H9 (cell line): Measurements from ENCODE around the gene RELA. TPM values are rescaled to one million over a fixed set of nuclear protein-coding genes. Genes with fewer than 3 reads are reported as not detected.

Experiments used
- DNase-seq: peaks from one replicate; pipeline ENCODE4 v3.0.0-alpha.2; 2017
- H2AFZ ChIP-seq: one replicate; pipeline ENCODE4 v1.6.1; 2013; ENCODE audit warnings: mild to moderate bottlenecking, low read length, control low read depth, moderate library complexity
- H2AK5ac ChIP-seq: 2 replicates; pipeline ENCODE4 v1.6.1; 2013; ENCODE audit warnings: low read length, control low read depth, mixed read lengths; ENCODE audit not compliant: insufficient read length
- H2BK120ac ChIP-seq: one replicate; pipeline ENCODE4 v1.6.1; 2013; ENCODE audit warnings: low read depth, mild to moderate bottlenecking, low read length, control low read depth, inconsistent platforms; ENCODE audit not compliant: poor library complexity, severe bottlenecking
- H2BK12ac ChIP-seq: 2 replicates; pipeline ENCODE4 v1.6.1; 2013; ENCODE audit warnings: low read length, control low read depth, mixed read lengths, low read depth; ENCODE audit not compliant: insufficient read length
- H2BK15ac ChIP-seq: 2 replicates; pipeline ENCODE4 v1.6.1; 2013; ENCODE audit warnings: low read depth, low read length, control low read depth
- H2BK20ac ChIP-seq: one replicate; pipeline ENCODE4 v1.6.1; 2013; ENCODE audit warnings: low read depth, mild to moderate bottlenecking, low read length, control low read depth, inconsistent platforms; ENCODE audit not compliant: poor library complexity, severe bottlenecking
- H2BK5ac ChIP-seq: 2 replicates; pipeline ENCODE4 v1.6.1; 2013; ENCODE audit warnings: low read length, control low read depth, mixed read lengths; ENCODE audit not compliant: insufficient read length
- H3K14ac ChIP-seq: 2 replicates; pipeline ENCODE4 v1.6.1; 2013; ENCODE audit warnings: low read length, control low read depth; ENCODE audit not compliant: insufficient read depth
- H3K18ac ChIP-seq: 2 replicates; pipeline ENCODE4 v1.6.1; 2013; ENCODE audit warnings: low read depth, mild to moderate bottlenecking, mixed read lengths, low read length, control low read depth; ENCODE audit not compliant: insufficient read length
- H3K23ac ChIP-seq: 2 replicates; pipeline ENCODE4 v1.6.1; 2013; ENCODE audit warnings: low read length, control low read depth, mixed read lengths, low read depth; ENCODE audit not compliant: insufficient read length
- H3K23me2 ChIP-seq: 2 replicates; pipeline ENCODE4 v1.6.1; 2013; ENCODE audit warnings: low read depth, mild to moderate bottlenecking, mixed read lengths, low read length, control low read depth; ENCODE audit not compliant: insufficient read length, poor library complexity, severe bottlenecking
- H3K27ac ChIP-seq: 2 replicates; pipeline ENCODE4 v1.5.1; 2013; ENCODE audit warnings: low read length, control low read depth, mixed read lengths, low read depth; ENCODE audit not compliant: insufficient read length
- H3K27me3 ChIP-seq: 2 replicates; pipeline ENCODE4 v1.6.1; 2013; ENCODE audit warnings: low read length, control low read depth, inconsistent platforms; ENCODE audit not compliant: insufficient read depth
- H3K4ac ChIP-seq: 2 replicates; pipeline ENCODE4 v1.6.1; 2013; ENCODE audit warnings: low read depth, mild to moderate bottlenecking, control low read depth, inconsistent platforms, low read length, moderate library complexity
- H3K4me1 ChIP-seq: 2 replicates; pipeline ENCODE4 v1.6.1; 2013; ENCODE audit warnings: low read length, control low read depth, inconsistent platforms; ENCODE audit not compliant: insufficient read depth
- H3K4me2 ChIP-seq: 2 replicates; pipeline ENCODE4 v1.6.1; 2013; ENCODE audit warnings: low read length, control low read depth, mixed read lengths; ENCODE audit not compliant: insufficient read length, insufficient read depth
- H3K56ac ChIP-seq: 2 replicates; pipeline ENCODE4 v1.6.1; 2013; ENCODE audit warnings: low read depth, mild to moderate bottlenecking, mixed read lengths, low read length, control low read depth; ENCODE audit not compliant: insufficient read length
- H3K79me1 ChIP-seq: 2 replicates; pipeline ENCODE4 v1.6.1; 2013; ENCODE audit warnings: low read depth, mild to moderate bottlenecking, moderate library complexity, low read length, control low read depth, inconsistent platforms; ENCODE audit not compliant: insufficient read depth, poor library complexity, severe bottlenecking
- H3K79me2 ChIP-seq: 2 replicates; pipeline ENCODE4 v1.6.1; 2013; ENCODE audit warnings: low read length, control low read depth, inconsistent platforms; ENCODE audit not compliant: insufficient read depth
- H3K9ac ChIP-seq: 2 replicates; pipeline ENCODE4 v1.6.1; 2013; ENCODE audit warnings: low read length, control low read depth, mixed read lengths; ENCODE audit not compliant: insufficient read length; ENCODE audit errors: extremely low read depth
- H3K9me3 ChIP-seq: one replicate; pipeline ENCODE4 v1.6.1; 2013; ENCODE audit warnings: low read depth, low read length, inconsistent platforms; ENCODE audit not compliant: control insufficient read depth
- H3T11ph ChIP-seq: one replicate; pipeline ENCODE4 v1.6.1; 2013; ENCODE audit warnings: mild to moderate bottlenecking, low read length, control low read depth, inconsistent platforms
- H4K20me1 ChIP-seq: one replicate; pipeline ENCODE4 v1.6.1; 2013; ENCODE audit not compliant: control insufficient read depth, insufficient read length, insufficient read depth
- H4K5ac ChIP-seq: 2 replicates; pipeline ENCODE4 v1.6.1; 2013; ENCODE audit warnings: low read depth, mild to moderate bottlenecking, mixed read lengths, low read length, control low read depth; ENCODE audit not compliant: insufficient read length
- H4K8ac ChIP-seq: replicated peaks from 2 replicates; pipeline ENCODE4 v1.6.1; 2013; ENCODE audit warnings: low read length, control low read depth, mixed read lengths, low read depth; ENCODE audit not compliant: insufficient read length
- H4K91ac ChIP-seq: 2 replicates; pipeline ENCODE4 v1.6.1; 2013; ENCODE audit warnings: low read depth, mild to moderate bottlenecking, moderate library complexity, mixed read lengths, low read length, control low read depth; ENCODE audit not compliant: insufficient read length
- H3K27ac Mint-ChIP-seq, 3 experiments: 2 replicates in 2 of 3; 3 replicates in 1 of 3; pipeline ENCODE4 v1.8.0; 2020 to 2021; ENCODE audit warnings: mixed read lengths in 3 of 3, mild to moderate bottlenecking in 1 of 3, moderate library complexity in 1 of 3
- H3K27me3 Mint-ChIP-seq: 2 replicates; pipeline ENCODE4 v1.8.0; 2021; ENCODE audit warnings: low read depth, mild to moderate bottlenecking, moderate library complexity, mixed read lengths
- H3K36me3 Mint-ChIP-seq, 3 experiments: 2 replicates in 2 of 3; 3 replicates in 1 of 3; pipeline ENCODE4 v1.8.0; 2020 to 2021; ENCODE audit warnings: low read depth in 3 of 3, mixed read lengths in 3 of 3; ENCODE audit not compliant: insufficient read depth in 1 of 3
- H3K4me1 Mint-ChIP-seq, 2 experiments: 2 replicates each; pipeline ENCODE4 v1.8.0; 2020; ENCODE audit warnings: mixed read lengths in 2 of 2
- H3K4me3 Mint-ChIP-seq, 2 experiments: 2 replicates in 1 of 2; 3 replicates in 1 of 2; pipeline ENCODE4 v1.8.0; 2020 to 2021; ENCODE audit warnings: mild to moderate bottlenecking in 2 of 2, mixed read lengths in 2 of 2, moderate library complexity in 1 of 2
- H3K9me3 Mint-ChIP-seq, 2 experiments: 2 replicates in 1 of 2; 3 replicates in 1 of 2; pipeline ENCODE4 v1.8.0; 2020; ENCODE audit warnings: mild to moderate bottlenecking in 2 of 2, mixed read lengths in 2 of 2, moderate library complexity in 1 of 2
- CTCF ChIP-seq: fragments of 200-600 bp; sonication (generic); conservative IDR thresholded peaks from 3 replicates; pipeline ENCODE4 v1.8.0; 2021; ENCODE audit warnings: antibody characterized with exemption, mild to moderate bottlenecking
- WGBS: extraction: QIAGEN DNeasy Blood & Tissue Kit; methylation state at CpG from one replicate; pipeline ENCODE4 v1.1.7; 2013; ENCODE audit warnings: missing lambda C conversion rate, low lambda C conversion rate, mixed read lengths; ENCODE audit not compliant: insufficient read length; ENCODE audit errors: extremely low coverage; 5-methylcytosine and 5-hydroxymethylcytosine counted together
- total RNA-seq: library from RNA; stranded (reverse); gene quantifications from 2 replicates; pipeline ENCODE4 v1.2.1, GENCODE V29; 2021

Gene RELA
- total RNA-seq, 1 experiment from 2014 or later, result 48.8 TPM

- no peaks in the 10 kb centered on the region; the same call in 1 of the 2 replicates for H3K4me1 ChIP-seq
- Mint-ChIP-seq H3K4me1 (peaks cover 19 to 34% of the 10 kb centered on the region in 2 experiments), H3K4me3 (peak overlapping the region; percentile 94 to 97), H3K9me3 (no peaks in the 10 kb centered on the region), H3K27me3 (peaks cover 3% of the 10 kb centered on the region), H3K36me3 (peaks cover 10 to 36% (median 36%) of the 10 kb centered on the region in 3 experiments; a peak in 6 of 7 replicates), H3K27ac (peak overlapping the region; percentile 24 to 85 (median 82); a peak in 3 of 7 replicates)
- H3T11ph ChIP-seq, result no peak overlapping the region
- H2BK12ac ChIP-seq, result no peak overlapping the region
- no peak overlapping the region for H3K56ac ChIP-seq
- peaks cover 3% of the 10 kb centered on the region for H3K79me1 ChIP-seq
- no peak overlapping the region for H3K23ac ChIP-seq
- H2BK5ac ChIP-seq, result no peak overlapping the region
- H3K9me3 ChIP-seq, result no peaks in the 10 kb centered on the region
- no CpG with 5 or more reads among the region's 12 CpGs for WGBS
- no peaks in the 10 kb centered on the region for H3K27me3 ChIP-seq
- no peak overlapping the region for H4K5ac ChIP-seq
- no peak overlapping the region for H2AFZ ChIP-seq
- no peak overlapping the region for H3K18ac ChIP-seq
- no peak overlapping the region for H3K9ac ChIP-seq
- peak overlapping the region; percentile 18 for H3K4me2 ChIP-seq
- no peak for DNase-seq
- H2BK15ac ChIP-seq, result no peak overlapping the region
- peaks cover 7% of the 10 kb centered on the region; the same call in 1 of the 2 replicates for H3K79me2 ChIP-seq
- no peak for TF ChIP-seq CTCF
- H4K20me1 ChIP-seq, result no peaks in the 10 kb centered on the region
- no peak overlapping the region for H4K91ac ChIP-seq
- no peak overlapping the region for H3K4ac ChIP-seq
- no peak overlapping the region for H2BK120ac ChIP-seq
- no peak overlapping the region for H2BK20ac ChIP-seq
- no peak overlapping the region for H2AK5ac ChIP-seq
- no peak overlapping the region for H4K8ac ChIP-seq
- H3K14ac ChIP-seq, result no peak overlapping the region
- no peak overlapping the region for H3K27ac ChIP-seq
- H3K23me2 ChIP-seq, result peaks cover 26% of the 10 kb centered on the region
Measured at GRCh38 chr11:65611758-65612603, 50.7 kb downstream of the RELA start.
